Mucosa of descending colon (tissue), 3 donors: ENCODE measurements around the gene CYP27A1. TPM values are rescaled to one million over a fixed set of nuclear protein-coding genes. Genes with fewer than 3 reads are reported as not detected.

Experiments
- ATAC-seq: fragments of 200-7000 bp; cut with Tn5 transposase; one replicate; pipeline ENCODE4 v1.9.1; 2020; ENCODE audit warnings: mild to moderate bottlenecking, moderate library complexity
- DNase-seq, 3 donors: peaks; one replicate each; pipeline ENCODE4 v3.0.0-alpha.2; 2020
- H3K36me3 ChIP-seq: fragments of 200-600 bp; one replicate; pipeline ENCODE4 v1.8.0; 2021; ENCODE audit warnings: low read depth, mild to moderate bottlenecking
- H3K4me1 ChIP-seq: fragments of 200-600 bp; one replicate; pipeline ENCODE4 v1.8.0; 2021; ENCODE audit warnings: low read depth, mild to moderate bottlenecking
- H3K4me3 ChIP-seq: fragments of 200-600 bp; one replicate; pipeline ENCODE4 v1.8.0; 2021; ENCODE audit warnings: mild to moderate bottlenecking
- H3K9me3 ChIP-seq: fragments of 200-600 bp; one replicate; pipeline ENCODE4 v1.8.0; 2021; ENCODE audit warnings: mild to moderate bottlenecking
- intact Hi-C, 2 donors: fragments of 100-400 bp; cut with DNase I in 1 of 2; cut with micrococcal nuclease in 1 of 2; formaldehyde crosslinking; loops; one replicate each; pipeline versions ENCODE4 v1.11.0 to v1.11.1; 2022; cut with DNase I, micrococcal nuclease
- long read RNA-seq, 2 donors: library from polyadenylated mRNA; unstranded; transcript quantifications; one replicate each; pipeline ENCODE4 v2.0.0, GENCODE V29; 2019 to 2021
- total RNA-seq, 3 donors: library from RNA; stranded (reverse); fragmentation: NEBNext Ultra II Directional in 2 of 3; extraction: Animal tissue kit (Norgen Biotek cat#: 25700) in 2 of 3; gene quantifications; one replicate each; pipeline versions ENCODE4 v1.2.1 to v1.2.4, GENCODE V29; 2021 to 2023
- TF ChIP-seq, protein P1 (sequence below): fragments of 200-600 bp; IDR thresholded peaks from one replicate; pipeline ENCODE4 v1.8.0; 2022; ENCODE audit warnings: antibody characterized with exemption, mild to moderate bottlenecking
- donor health status: DM: no; HTN: no; CAD: no; lungs with moderate emphysema.
- donor health status: DM: no; HTN: no; CAD: no.
- donor health status: DM: no; HTN: yes; CAD: no.

The CYP27A1 gene
- total RNA-seq, result 10 to 100 TPM; 31.0 to 70.0 (median 37.7) TPM
- long read RNA-seq, donor 1, transcript CYP27A1-201 (9 exons, 2,286 nt), result major isoform, 66 of 82 reads
- long read RNA-seq, donor 1, partial matches to known transcripts, result 10 of 82 reads
- long read RNA-seq, donor 1, other reads (novel, unspliced or antisense), result 5 of 82 reads
- long read RNA-seq, donor 2, transcript CYP27A1-201 (9 exons, 2,286 nt), result major isoform, 43 of 49 reads
- long read RNA-seq, donor 2, partial matches to known transcripts, result 4 of 49 reads
- long read RNA-seq, donor 2, other reads (novel, unspliced or antisense), result 2 of 49 reads

DNA sequence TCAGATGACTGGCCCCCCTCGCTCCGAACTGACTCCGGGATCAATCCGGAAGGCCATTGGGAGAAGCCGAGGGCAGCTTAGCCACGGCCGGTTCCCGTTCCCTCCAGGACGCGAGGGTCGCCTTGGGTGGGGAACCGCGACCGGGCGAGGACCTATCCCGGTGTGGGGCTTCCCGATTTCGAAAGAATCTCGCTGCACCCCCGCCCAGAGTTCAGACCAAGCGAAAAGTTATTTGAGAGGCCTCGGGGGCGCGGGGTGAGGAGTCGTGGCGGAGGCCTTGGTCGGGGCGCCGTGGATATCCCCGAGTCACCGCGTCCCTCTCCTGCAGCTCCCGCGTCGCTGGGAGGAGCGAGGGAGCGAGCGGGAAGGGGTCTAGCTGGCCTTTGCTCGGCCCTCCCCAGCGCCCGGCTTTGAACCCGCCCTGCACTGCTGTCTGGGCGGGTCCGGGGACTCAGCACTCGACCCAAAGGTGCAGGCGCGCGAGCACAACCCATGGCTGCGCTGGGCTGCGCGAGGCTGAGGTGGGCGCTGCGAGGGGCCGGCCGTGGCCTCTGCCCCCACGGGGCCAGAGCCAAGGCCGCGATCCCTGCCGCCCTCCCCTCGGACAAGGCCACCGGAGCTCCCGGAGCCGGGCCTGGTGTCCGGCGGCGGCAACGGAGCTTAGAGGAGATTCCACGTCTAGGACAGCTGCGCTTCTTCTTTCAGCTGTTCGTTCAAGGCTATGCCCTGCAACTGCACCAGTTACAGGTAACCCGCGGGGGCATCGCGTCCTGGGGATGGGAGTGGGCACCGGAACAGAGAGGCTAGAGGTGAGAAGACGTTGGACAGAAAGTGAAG lies at the start of gene CYP27A1:
Gene CYP27A1 (plus strand): TSS at position 457 of the 837 bp plus-strand sequence. CDS start 36 bp downstream, at position 493.
- Histone ChIP-seq H3K9me3 (no peaks in the 10 kb centered on the region), H3K4me1 (peaks cover 12% of the 10 kb centered on the region), H3K36me3 (no peaks in the 10 kb centered on the region), H3K4me3 (peak within 1 kb of the TSS; percentile 46)
- peak; percentile 69 to 80 (median 76) for DNase-seq
- TF ChIP-seq, protein P1, sequence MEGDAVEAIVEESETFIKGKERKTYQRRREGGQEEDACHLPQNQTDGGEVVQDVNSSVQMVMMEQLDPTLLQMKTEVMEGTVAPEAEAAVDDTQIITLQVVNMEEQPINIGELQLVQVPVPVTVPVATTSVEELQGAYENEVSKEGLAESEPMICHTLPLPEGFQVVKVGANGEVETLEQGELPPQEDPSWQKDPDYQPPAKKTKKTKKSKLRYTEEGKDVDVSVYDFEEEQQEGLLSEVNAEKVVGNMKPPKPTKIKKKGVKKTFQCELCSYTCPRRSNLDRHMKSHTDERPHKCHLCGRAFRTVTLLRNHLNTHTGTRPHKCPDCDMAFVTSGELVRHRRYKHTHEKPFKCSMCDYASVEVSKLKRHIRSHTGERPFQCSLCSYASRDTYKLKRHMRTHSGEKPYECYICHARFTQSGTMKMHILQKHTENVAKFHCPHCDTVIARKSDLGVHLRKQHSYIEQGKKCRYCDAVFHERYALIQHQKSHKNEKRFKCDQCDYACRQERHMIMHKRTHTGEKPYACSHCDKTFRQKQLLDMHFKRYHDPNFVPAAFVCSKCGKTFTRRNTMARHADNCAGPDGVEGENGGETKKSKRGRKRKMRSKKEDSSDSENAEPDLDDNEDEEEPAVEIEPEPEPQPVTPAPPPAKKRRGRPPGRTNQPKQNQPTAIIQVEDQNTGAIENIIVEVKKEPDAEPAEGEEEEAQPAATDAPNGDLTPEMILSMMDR, result no peak
- intact Hi-C loops, result no loop called here
- peak; percentile 92 for ATAC-seq

DNA sequence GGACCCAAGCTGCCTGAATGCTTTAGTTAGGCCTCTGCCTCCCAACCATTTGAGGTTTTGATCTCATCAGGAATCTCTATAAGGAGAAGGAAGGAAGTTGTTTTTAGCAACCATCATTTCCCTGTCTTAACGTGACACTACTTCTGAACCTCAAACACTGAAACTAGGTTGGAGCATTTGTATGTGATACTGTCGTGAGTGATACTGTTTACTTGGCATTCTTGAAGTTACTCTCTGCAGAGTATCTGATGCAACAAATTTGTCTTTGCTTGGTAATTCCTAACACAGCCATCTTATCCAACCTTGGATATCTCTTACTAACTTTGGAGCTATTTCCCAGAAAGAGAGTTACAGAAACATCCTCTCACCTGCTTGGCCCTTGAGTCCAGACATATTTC lies 49.2 kb upstream of the CYP27A1 start:
- DNase-seq, result no peak
- Histone ChIP-seq H3K4me3 (no peak overlapping the region), H3K36me3 (no peaks in the 10 kb centered on the region), H3K4me1 (peaks cover 19% of the 10 kb centered on the region), H3K9me3 (peaks cover under 1% of the 10 kb centered on the region)
- intact Hi-C loops, result no loop called here
- peak; percentile 38 for ATAC-seq
- TF ChIP-seq, protein P1, result no peak

DNA sequence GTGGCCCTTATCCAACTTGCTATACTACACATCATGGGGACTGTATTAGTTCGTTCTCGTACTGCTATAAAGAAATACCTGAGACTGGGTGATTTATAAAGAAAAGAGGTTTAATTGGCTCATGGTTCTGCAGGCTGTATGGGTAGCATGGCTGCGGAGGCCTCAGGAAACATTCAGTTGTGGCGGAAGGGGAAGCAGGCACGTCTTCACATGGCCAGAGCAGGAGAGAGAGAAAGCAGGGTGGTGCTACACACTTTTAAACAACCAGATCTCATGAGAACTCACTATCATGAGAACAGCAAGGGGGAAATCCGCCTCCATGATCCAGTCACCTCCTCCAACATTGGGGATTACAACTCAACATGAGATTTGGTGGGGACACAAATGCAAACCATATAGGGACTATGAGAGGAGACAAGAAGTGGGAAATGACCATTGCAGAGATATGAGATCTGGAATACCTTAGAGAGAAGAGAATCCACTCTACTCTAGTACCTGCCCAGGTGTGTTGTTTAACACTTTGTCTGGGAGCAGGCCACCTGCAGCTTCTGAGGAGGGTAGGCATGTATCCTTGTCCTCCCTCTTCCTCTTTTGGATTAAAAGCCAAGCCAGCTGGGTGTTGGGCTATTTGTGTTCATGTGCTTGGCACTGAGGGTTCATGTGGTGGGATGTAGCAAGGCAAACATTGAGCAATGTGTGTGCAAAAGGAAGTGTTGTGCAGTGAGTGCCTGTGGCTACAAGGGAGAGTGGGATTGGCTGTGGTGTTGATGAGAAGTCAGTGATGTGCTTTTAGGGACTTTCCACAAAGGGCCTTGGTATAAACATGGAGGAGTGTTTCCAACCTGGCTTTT lies 48.6 kb upstream of the CYP27A1 start:
- Histone ChIP-seq H3K36me3 (no peaks in the 10 kb centered on the region), H3K4me3 (no peak overlapping the region), H3K9me3 (no peaks in the 10 kb centered on the region), H3K4me1 (peaks cover 19% of the 10 kb centered on the region)
- DNase-seq (peak in 1 of 3 donors; percentile 13), ATAC-seq (peak; percentile 51)
- intact Hi-C loops, result no loop called here
- TF ChIP-seq, protein P1, result no peak

DNA sequence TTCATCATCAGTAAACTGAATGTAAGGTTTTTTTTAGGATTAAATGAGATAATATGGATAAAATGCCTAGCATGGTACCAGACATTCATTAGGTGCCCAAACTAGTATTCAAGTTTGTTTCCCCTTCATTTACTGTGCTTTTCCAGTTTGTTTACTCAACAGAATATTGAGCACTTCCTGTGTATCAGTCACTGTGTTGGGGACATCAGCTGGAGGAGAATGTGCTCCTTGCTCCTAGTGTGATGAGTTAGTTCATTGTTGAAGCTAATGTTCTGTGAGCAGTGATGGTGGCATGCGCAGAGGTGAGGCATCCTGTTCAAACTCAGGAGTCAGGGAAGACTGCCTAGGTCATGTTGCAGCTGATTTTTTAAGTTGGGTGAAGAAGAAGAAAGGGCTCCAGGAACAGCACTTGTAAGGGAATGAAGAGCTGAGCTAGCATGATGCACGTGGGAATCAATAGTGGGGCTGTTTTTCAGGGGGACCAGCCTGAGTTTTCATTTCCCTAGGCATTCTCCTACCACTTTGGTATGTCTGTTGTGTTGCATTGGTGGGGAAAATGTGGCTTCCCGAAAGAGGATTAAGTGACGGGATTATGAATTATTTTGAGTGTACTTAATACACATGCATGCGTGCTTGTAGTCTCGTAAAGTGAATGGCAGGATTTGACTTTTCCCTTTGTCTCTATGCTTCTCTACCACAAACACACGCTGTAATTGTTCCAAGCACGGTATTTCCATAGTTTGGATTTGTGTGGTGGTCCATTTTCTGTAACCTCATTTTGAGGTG lies 47.6 kb upstream of the CYP27A1 start:
- ATAC-seq, result no peak
- no peaks in the 10 kb centered on the region for H3K9me3 ChIP-seq
- DNase-seq, result no peak
- TF ChIP-seq, protein P1, result no peak
- intact Hi-C loops, result no loop called here
- no peaks in the 10 kb centered on the region for H3K36me3 ChIP-seq
- H3K4me3 ChIP-seq, result no peak overlapping the region
- peaks cover 19% of the 10 kb centered on the region for H3K4me1 ChIP-seq

DNA sequence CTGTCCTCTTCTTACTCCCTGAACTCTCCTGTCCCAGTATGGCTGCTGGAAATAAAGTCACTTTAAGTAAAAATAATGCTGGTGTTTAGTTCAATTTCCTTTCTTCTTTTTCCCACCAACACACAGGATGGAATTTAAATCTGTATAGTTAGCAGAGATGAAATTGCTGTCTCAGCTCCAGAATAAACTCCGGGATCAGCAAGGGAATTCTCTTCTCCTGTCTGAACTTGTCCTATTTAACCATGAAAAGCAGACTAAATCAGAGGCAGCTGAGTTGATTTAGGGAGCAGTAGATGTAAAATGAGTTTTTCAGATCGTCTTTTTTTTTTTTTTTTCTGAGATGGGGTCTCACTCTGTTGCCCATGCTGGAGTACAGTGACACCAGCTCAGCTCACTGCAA lies 45.4 kb upstream of the CYP27A1 start:
- no peaks in the 10 kb centered on the region for H3K9me3 ChIP-seq
- TF ChIP-seq, protein P1, result no peak
- H3K36me3 ChIP-seq, result no peaks in the 10 kb centered on the region
- H3K4me3 ChIP-seq, result no peak overlapping the region
- DNase-seq (no peak), ATAC-seq (no peak)
- H3K4me1 ChIP-seq, result peaks cover 12% of the 10 kb centered on the region
- intact Hi-C loops, result no loop called here
